ENCODE measurements around the gene NCBP2L.

Gene NCBP2L

GRCh38 chrX:107752043-107752442 lies 25.5 kb upstream of the NCBP2L start:
- no peak for DNase-seq (ENCODE audit: insufficient read length, low spot score)
- no peak for FAIRE-seq

GRCh38 chrX:107752714-107753113 lies 24.8 kb upstream of the NCBP2L start:
- DNase-seq (ENCODE audit: insufficient read length, low spot score) (no peak), FAIRE-seq (no peak)

GRCh38 chrX:107753187-107753586 lies 24.3 kb upstream of the NCBP2L start:
- no peak for DNase-seq (ENCODE audit: insufficient read length, low spot score)
- FAIRE-seq = no peak

- no peak for DNase-seq (ENCODE audit: insufficient read length, low spot score)
- peak; percentile 59 for FAIRE-seq
Measured at GRCh38 chrX:107755721-107756120, 21.8 kb upstream of the NCBP2L start.

- FAIRE-seq (no peak), DNase-seq (ENCODE audit: insufficient read length, low spot score) (no peak)
Measured at GRCh38 chrX:107758231-107758766, 19.2 kb upstream of the NCBP2L start.

- DNase-seq (ENCODE audit: insufficient read length, low spot score) (no peak), FAIRE-seq (peak; percentile 80)
Measured at GRCh38 chrX:107760304-107761077, 17.0 kb upstream of the NCBP2L start.

- peak; percentile 18 for FAIRE-seq
Measured at GRCh38 chrX:107763647-107764046, 13.9 kb upstream of the NCBP2L start.

GRCh38 chrX:107764845-107765608 lies 12.5 kb upstream of the NCBP2L start:
- DNase-seq (ENCODE audit: insufficient read length, low spot score) (no peak), FAIRE-seq (no peak)

More at GRCh38 chrX:107763647-107764046, 13.9 kb upstream of the NCBP2L start:
- DNase-seq (ENCODE audit: insufficient read length, low spot score) = no peak

GRCh38 chrX:107766470-107767150 lies 10.9 kb upstream of the NCBP2L start:
- FAIRE-seq = no peak
- DNase-seq (ENCODE audit: insufficient read length, low spot score) = no peak

GRCh38 chrX:107768051-107768450 lies 9.5 kb upstream of the NCBP2L start:
- DNase-seq (ENCODE audit: insufficient read length, low spot score) (no peak), FAIRE-seq (peak; percentile 8)

- FAIRE-seq = no peak
Measured at GRCh38 chrX:107769581-107770317, 7.8 kb upstream of the NCBP2L start.

GRCh38 chrX:107773206-107773605 lies 4.3 kb upstream of the NCBP2L start:
- FAIRE-seq (no peak), DNase-seq (ENCODE audit: insufficient read length, low spot score) (no peak)

More at GRCh38 chrX:107769581-107770317, 7.8 kb upstream of the NCBP2L start:
- no peak for DNase-seq (ENCODE audit: insufficient read length, low spot score)

- no peak for FAIRE-seq
Measured at GRCh38 chrX:107773906-107774435, 3.6 kb upstream of the NCBP2L start.

GRCh38 chrX:107775000-107775733 lies 2.4 kb upstream of the NCBP2L start:
- DNase-seq (ENCODE audit: insufficient read length, low spot score) = no peak
- FAIRE-seq = peak; percentile 37

More at GRCh38 chrX:107773906-107774435, 3.6 kb upstream of the NCBP2L start:
- no peak for DNase-seq (ENCODE audit: insufficient read length, low spot score)

GRCh38 chrX:107775734-107776511 lies 1.6 kb upstream of the NCBP2L start, which contains the start of gene TSC22D3:
TSC22D3 (minus strand) TSS chrX:107775787; CDS start chrX:107775419, 368 bp downstream.
- DNase-seq (ENCODE audit: insufficient read length, low spot score) (peak; percentile 53), FAIRE-seq (peak; percentile 90)

GRCh38 chrX:107776649-107777535 lies 641 bp upstream of the NCBP2L start:
- peak; percentile 43 for DNase-seq (ENCODE audit: insufficient read length, low spot score)
- FAIRE-seq = peak; percentile 100

GRCh38 chrX:107780525-107780924 lies 3.0 kb downstream of the NCBP2L start:
- no peak for FAIRE-seq
- no peak for DNase-seq (ENCODE audit: insufficient read length, low spot score)
